8988T (cell line): Measurements from ENCODE around the gene DMKN.
"Not testable (repeated sequence)": the region's sequence is repeated elsewhere in the genome, so short reads cannot be mapped to it uniquely, and the experiment has no call there.

Experiments used
- DNase-seq: peaks from one replicate; pipeline ENCODE4 v3.0.0; 2011

Gene DMKN

GRCh38 chr19:35495107-35496064, 18.1 kb downstream of the DMKN start:
- peak; percentile 93 for DNase-seq

- DNase-seq, result no peak
Measured at GRCh38 chr19:35493971-35494370, 19.5 kb downstream of the DMKN start.

GRCh38 chr19:35491836-35492360, 21.6 kb downstream of the DMKN start:
- no peak for DNase-seq

GRCh38 chr19:35490364-35490763, 23.1 kb downstream of the DMKN start, which contains the start of gene KRTDAP:
TSS of gene KRTDAP (minus strand) at chr19:35490464. CDS start at chr19:35490442, 22 bp downstream.
- DNase-seq, result no peak

- DNase-seq, result no peak
Measured at GRCh38 chr19:35488677-35489076, 24.8 kb downstream of the DMKN start.

- DNase-seq, result no peak
Measured at GRCh38 chr19:35487656-35488182, 25.7 kb downstream of the DMKN start.

GRCh38 chr19:35486268-35486708, 27.2 kb downstream of the DMKN start:
- no peak for DNase-seq

GRCh38 chr19:35484252-35485036, 29.0 kb downstream of the DMKN start:
- no peak for DNase-seq

GRCh38 chr19:35483089-35483488, 30.4 kb downstream of the DMKN start:
- DNase-seq, result no peak

- no peak for DNase-seq
Measured at GRCh38 chr19:35478794-35479677, 34.4 kb downstream of the DMKN start.

- no peak for DNase-seq
Measured at GRCh38 chr19:35476149-35476548, 37.3 kb downstream of the DMKN start.

GRCh38 chr19:35474594-35474993, 38.9 kb downstream of the DMKN start:
- not testable (repeated sequence) for DNase-seq

- no peak for DNase-seq
Measured at GRCh38 chr19:35474104-35474503, 39.3 kb downstream of the DMKN start.

- no peak for DNase-seq
Measured at GRCh38 chr19:35471946-35472345, 41.5 kb downstream of the DMKN start.

- DNase-seq, result not testable (repeated sequence)
Measured at GRCh38 chr19:35471075-35471474, 42.4 kb downstream of the DMKN start.

- no peak for DNase-seq
Measured at GRCh38 chr19:35470128-35470527, 43.3 kb downstream of the DMKN start.

GRCh38 chr19:35468637-35469036, 44.8 kb downstream of the DMKN start:
- DNase-seq, result peak; percentile 67

- no peak for DNase-seq
Measured at GRCh38 chr19:35466259-35466658, 47.2 kb downstream of the DMKN start.

- not testable (repeated sequence) for DNase-seq
Measured at GRCh38 chr19:35462956-35463355, 50.5 kb downstream of the DMKN start.

GRCh38 chr19:35462476-35462953, 50.9 kb downstream of the DMKN start:
- no peak for DNase-seq

- DNase-seq, result not testable (repeated sequence)
Measured at GRCh38 chr19:35461788-35462187, 51.7 kb downstream of the DMKN start.

- no peak for DNase-seq
Measured at GRCh38 chr19:35461060-35461459, 52.4 kb downstream of the DMKN start.
